ENCODE results near the gene IGF2BP1. TPM values are rescaled to one million over a fixed set of nuclear protein-coding genes. Genes with fewer than 3 reads are reported as not detected.

The IGF2BP1 gene
- total and polyA plus RNA-seq, 7 donors, result 0.14 to 0.36 (median 0.20) TPM; not detected in 4

GRCh38 chr17:49089094-49089493 is 91.9 kb downstream of the IGF2BP1 start:
- intact Hi-C loops (cut with DNase I), result no loop called here
- TF ChIP-seq CTCF (IDR thresholded peaks at IDR 0.05) (no peak), EP300 (IDR thresholded peaks at IDR 0.05) (no peak), POLR2AphosphoS5 (IDR thresholded peaks at IDR 0.05) (no peak), POLR2A (IDR thresholded peaks at IDR 0.05) (no peak)
- Histone ChIP-seq H3K4me1 (no peaks in the 10 kb centered on the region), H3K27me3 (peaks cover 0 to 13% (median 5%) of the 10 kb centered on the region in 3 donors), H3K9me3 (no peaks in the 10 kb centered on the region), H3K36me3 (no peaks in the 10 kb centered on the region), H3K27ac (no peak overlapping the region), H3K4me3 (no peak overlapping the region)
- 88 to 93% methylated on average over 7 of the region's 7 CpGs for WGBS, 2 donors
- DNase-seq, result no peak

- no peaks in the 10 kb centered on the region for H3K4me1 ChIP-seq
- no peaks in the 10 kb centered on the region for H3K36me3 ChIP-seq
- no peak for TF ChIP-seq POLR2AphosphoS5 (IDR thresholded peaks at IDR 0.05)
- no peak for TF ChIP-seq POLR2A (IDR thresholded peaks at IDR 0.05)
- no peak for TF ChIP-seq CTCF (IDR thresholded peaks at IDR 0.05)
- no peak for TF ChIP-seq EP300 (IDR thresholded peaks at IDR 0.05)
- peaks cover 0 to 13% (median 5%) of the 10 kb centered on the region in 3 donors for H3K27me3 ChIP-seq
- H3K27ac ChIP-seq, result no peak overlapping the region
- no peaks in the 10 kb centered on the region for H3K9me3 ChIP-seq
- no peak overlapping the region for H3K4me3 ChIP-seq
- intact Hi-C loops (cut with DNase I), result no loop called here
- no peak for DNase-seq
- 82 to 83% methylated on average over 10 of the region's 10 CpGs for WGBS, 2 donors
Observed at GRCh38 chr17:49090878-49091594, 93.9 kb downstream of the IGF2BP1 start.

GRCh38 chr17:49093131-49093530 is 95.9 kb downstream of the IGF2BP1 start:
- H3K27me3 ChIP-seq, result peaks cover 0 to 5% (median 5%) of the 10 kb centered on the region in 3 donors
- intact Hi-C loops (cut with DNase I), result no loop called here
- 37 to 70% methylated on average over 10 of the region's 10 CpGs for WGBS, 2 donors
- TF ChIP-seq EP300 (IDR thresholded peaks at IDR 0.05) (no peak), CTCF (IDR thresholded peaks at IDR 0.05) (no peak), POLR2A (IDR thresholded peaks at IDR 0.05) (no peak), POLR2AphosphoS5 (IDR thresholded peaks at IDR 0.05) (no peak)
- no peak overlapping the region for H3K4me3 ChIP-seq
- no peak for DNase-seq
- no peak overlapping the region for H3K27ac ChIP-seq
- no peaks in the 10 kb centered on the region for H3K4me1 ChIP-seq
- H3K36me3 ChIP-seq, result no peaks in the 10 kb centered on the region
- no peaks in the 10 kb centered on the region for H3K9me3 ChIP-seq

GRCh38 chr17:49100601-49101000 is 103.4 kb downstream of the IGF2BP1 start:
- Histone ChIP-seq H3K36me3 (no peaks in the 10 kb centered on the region), H3K27ac (no peak overlapping the region), H3K4me3 (no peak overlapping the region), H3K27me3 (peaks cover 0 to 12% (median 0%) of the 10 kb centered on the region in 3 donors), H3K9me3 (no peaks in the 10 kb centered on the region), H3K4me1 (no peaks in the 10 kb centered on the region)
- TF ChIP-seq CTCF (IDR thresholded peaks at IDR 0.05) (no peak), POLR2A (IDR thresholded peaks at IDR 0.05) (no peak), EP300 (IDR thresholded peaks at IDR 0.05) (no peak), POLR2AphosphoS5 (IDR thresholded peaks at IDR 0.05) (no peak)
- DNase-seq, result no peak
- intact Hi-C loops (cut with DNase I), result no loop called here

Measured in sigmoid colon (tissue), 7 donors.